Neutrophil (primary cell): ENCODE data around the gene CRMP1.

Experiments
- H3K27ac ChIP-seq: fragments of 200-600 bp; sonication (generic); 2 replicates; pipeline ENCODE4 v1.5.1; 2016; ENCODE audit warnings: mild to moderate bottlenecking, moderate library complexity
- H3K27me3 ChIP-seq: fragments of 200-600 bp; sonication (generic); 2 replicates; pipeline ENCODE4 v1.6.0; 2016; ENCODE audit warnings: mild to moderate bottlenecking
- H3K36me3 ChIP-seq: fragments of 200-600 bp; sonication (generic); 2 replicates; pipeline ENCODE4 v1.5.1; 2017
- H3K4me1 ChIP-seq, 2 experiments: fragments of 200-600 bp in 1 of 2; sonication (generic) in 1 of 2; 1 replicate in 1 of 2; 2 replicates in 1 of 2; pipeline versions ENCODE4 v1.5.1 to v1.6.1; 2013 to 2016; ENCODE audit warnings: low read depth in 1 of 2, low read length in 1 of 2, mild to moderate bottlenecking in 1 of 2, moderate library complexity in 1 of 2; ENCODE audit not compliant: control insufficient read depth in 1 of 2, insufficient read depth in 1 of 2
- H3K4me3 ChIP-seq, 2 experiments: fragments of 200-600 bp in 1 of 2; sonication (generic) in 1 of 2; 1 replicate in 1 of 2; 2 replicates in 1 of 2; pipeline ENCODE4 v1.5.1; 2013 to 2016; ENCODE audit warnings: low read depth in 1 of 2, low read length in 1 of 2, mild to moderate bottlenecking in 1 of 2, moderate library complexity in 1 of 2
- H3K9me3 ChIP-seq: fragments of 200-600 bp; sonication (generic); 2 replicates; pipeline ENCODE4 v1.5.1; 2016
- TF ChIP-seq, protein P1 (sequence below): fragments of 200-600 bp; sonication (generic); IDR thresholded peaks from 2 replicates; pipeline ENCODE4 v1.5.1; 2016; ENCODE audit warnings: antibody characterized with exemption

Gene CRMP1

GRCh38 chr4:5784021-5784420 is 108.9 kb downstream of the CRMP1 start:
- TF ChIP-seq, protein P1, sequence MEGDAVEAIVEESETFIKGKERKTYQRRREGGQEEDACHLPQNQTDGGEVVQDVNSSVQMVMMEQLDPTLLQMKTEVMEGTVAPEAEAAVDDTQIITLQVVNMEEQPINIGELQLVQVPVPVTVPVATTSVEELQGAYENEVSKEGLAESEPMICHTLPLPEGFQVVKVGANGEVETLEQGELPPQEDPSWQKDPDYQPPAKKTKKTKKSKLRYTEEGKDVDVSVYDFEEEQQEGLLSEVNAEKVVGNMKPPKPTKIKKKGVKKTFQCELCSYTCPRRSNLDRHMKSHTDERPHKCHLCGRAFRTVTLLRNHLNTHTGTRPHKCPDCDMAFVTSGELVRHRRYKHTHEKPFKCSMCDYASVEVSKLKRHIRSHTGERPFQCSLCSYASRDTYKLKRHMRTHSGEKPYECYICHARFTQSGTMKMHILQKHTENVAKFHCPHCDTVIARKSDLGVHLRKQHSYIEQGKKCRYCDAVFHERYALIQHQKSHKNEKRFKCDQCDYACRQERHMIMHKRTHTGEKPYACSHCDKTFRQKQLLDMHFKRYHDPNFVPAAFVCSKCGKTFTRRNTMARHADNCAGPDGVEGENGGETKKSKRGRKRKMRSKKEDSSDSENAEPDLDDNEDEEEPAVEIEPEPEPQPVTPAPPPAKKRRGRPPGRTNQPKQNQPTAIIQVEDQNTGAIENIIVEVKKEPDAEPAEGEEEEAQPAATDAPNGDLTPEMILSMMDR: no peak
- H3K36me3 ChIP-seq: no peaks in the 10 kb centered on the region

DNA sequence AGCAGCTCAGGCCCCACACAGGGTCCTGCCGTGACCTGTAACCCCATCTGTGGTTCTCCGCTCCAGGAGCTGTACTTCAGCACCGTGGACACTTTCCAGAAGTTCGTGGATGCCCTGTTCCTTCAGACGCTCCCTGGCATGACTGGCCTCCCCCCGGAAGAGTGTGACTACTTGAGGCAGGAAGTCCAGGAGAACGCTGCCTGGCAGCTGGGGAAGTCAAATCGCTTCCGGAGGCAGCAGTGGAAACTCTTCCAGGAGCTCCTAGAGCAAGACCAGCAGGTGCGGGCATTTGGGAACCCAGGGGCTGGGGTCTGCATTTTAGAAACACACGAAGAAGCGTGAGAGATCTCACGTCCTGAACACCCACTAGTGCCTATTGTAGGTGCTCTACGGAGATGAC is 109.4 kb downstream of the CRMP1 start:
- Histone ChIP-seq H3K27ac (no peak overlapping the region), H3K27me3 (no peaks in the 10 kb centered on the region), H3K9me3 (no peaks in the 10 kb centered on the region), H3K4me1 (no peaks in the 10 kb centered on the region), H3K36me3 (no peaks in the 10 kb centered on the region), H3K4me3 (no peak overlapping the region)
- TF ChIP-seq, protein P1: no peak

More at GRCh38 chr4:5784021-5784420, 108.9 kb downstream of the CRMP1 start:
- no peak overlapping the region for H3K4me3 ChIP-seq
- H3K27me3 ChIP-seq: no peaks in the 10 kb centered on the region
- no peaks in the 10 kb centered on the region for H3K9me3 ChIP-seq
- H3K4me1 ChIP-seq: no peaks in the 10 kb centered on the region
- H3K27ac ChIP-seq: no peak overlapping the region

GRCh38 chr4:5782829-5783476 is 109.9 kb downstream of the CRMP1 start:
- Histone ChIP-seq H3K9me3 (no peaks in the 10 kb centered on the region), H3K4me3 (no peak overlapping the region), H3K27ac (no peak overlapping the region), H3K4me1 (no peaks in the 10 kb centered on the region), H3K27me3 (no peaks in the 10 kb centered on the region), H3K36me3 (no peaks in the 10 kb centered on the region)
- TF ChIP-seq, protein P1: no peak

- no peaks in the 10 kb centered on the region for H3K9me3 ChIP-seq
- H3K27me3 ChIP-seq: no peaks in the 10 kb centered on the region
- H3K4me3 ChIP-seq: no peak overlapping the region
- no peak overlapping the region for H3K27ac ChIP-seq
- H3K4me1 ChIP-seq: no peaks in the 10 kb centered on the region
- TF ChIP-seq, protein P1: no peak
- no peaks in the 10 kb centered on the region for H3K36me3 ChIP-seq
Measured at GRCh38 chr4:5781691-5782090, 111.2 kb downstream of the CRMP1 start.

GRCh38 chr4:5780831-5781480 is 111.9 kb downstream of the CRMP1 start:
- H3K4me3 ChIP-seq: no peak overlapping the region
- H3K27me3 ChIP-seq: no peaks in the 10 kb centered on the region
- no peak overlapping the region for H3K27ac ChIP-seq
- H3K9me3 ChIP-seq: no peaks in the 10 kb centered on the region
- H3K36me3 ChIP-seq: no peaks in the 10 kb centered on the region
- H3K4me1 ChIP-seq: no peaks in the 10 kb centered on the region
- TF ChIP-seq, protein P1: no peak
